IPS-18a (cell line): ENCODE data around the gene ITCH.

Experiments
- H3K27ac ChIP-seq: one replicate; pipeline ENCODE4 v1.5.1; 2013; ENCODE audit warnings: low read length
- H3K27me3 ChIP-seq: one replicate; pipeline ENCODE4 v1.6.1; 2013; ENCODE audit warnings: mild to moderate bottlenecking, low read length; ENCODE audit not compliant: control insufficient read depth, insufficient read depth
- H3K36me3 ChIP-seq: one replicate; pipeline ENCODE4 v1.6.1; 2013; ENCODE audit warnings: low read depth, low read length; ENCODE audit not compliant: control insufficient read depth
- H3K4me1 ChIP-seq: one replicate; pipeline ENCODE4 v1.6.1; 2013; ENCODE audit warnings: low read depth, low read length; ENCODE audit not compliant: control insufficient read depth
- H3K4me3 ChIP-seq: one replicate; pipeline ENCODE4 v1.5.1; 2013; ENCODE audit warnings: low read length
- H3K9ac ChIP-seq: one replicate; pipeline ENCODE4 v1.6.1; 2013; ENCODE audit warnings: mild to moderate bottlenecking, low read length, moderate library complexity
- H3K9me3 ChIP-seq: one replicate; pipeline ENCODE4 v1.6.1; 2013; ENCODE audit warnings: low read depth, low read length; ENCODE audit not compliant: control insufficient read depth

The ITCH gene

GRCh38 chr20:34557936-34558319 lies 194.9 kb downstream of the ITCH start:
- Histone ChIP-seq H3K9me3 (no peaks in the 10 kb centered on the region), H3K4me1 (no peaks in the 10 kb centered on the region), H3K36me3 (no peaks in the 10 kb centered on the region), H3K9ac (peak overlapping the region; percentile 18), H3K27me3 (no peaks in the 10 kb centered on the region), H3K27ac (no peak overlapping the region), H3K4me3 (peak overlapping the region; percentile 61)

GRCh38 chr20:34558320-34559218 lies 195.5 kb downstream of the ITCH start, which contains the start of gene MAP1LC3A:
Gene MAP1LC3A, plus strand, starts transcription at chr20:34558718. Its CDS starts 151 bp downstream, at chr20:34558869.
- H3K9ac ChIP-seq = peak within 1 kb of the TSS; percentile 28
- H3K9me3 ChIP-seq = no peaks in the 10 kb centered on the region
- no peaks in the 10 kb centered on the region for H3K4me1 ChIP-seq
- no peaks in the 10 kb centered on the region for H3K36me3 ChIP-seq
- no peaks in the 10 kb centered on the region for H3K27me3 ChIP-seq
- H3K27ac ChIP-seq = no peak within 1 kb of the TSS
- peak within 1 kb of the TSS; percentile 61 for H3K4me3 ChIP-seq

- Histone ChIP-seq H3K9ac (no peak overlapping the region), H3K9me3 (no peaks in the 10 kb centered on the region), H3K4me1 (no peaks in the 10 kb centered on the region), H3K27ac (no peak overlapping the region), H3K4me3 (no peak overlapping the region), H3K36me3 (no peaks in the 10 kb centered on the region), H3K27me3 (no peaks in the 10 kb centered on the region)
Measured at GRCh38 chr20:34559311-34560140, 196.5 kb downstream of the ITCH start.

- Histone ChIP-seq H3K4me1 (no peaks in the 10 kb centered on the region), H3K9ac (no peak overlapping the region), H3K4me3 (no peak overlapping the region), H3K27me3 (no peaks in the 10 kb centered on the region), H3K9me3 (no peaks in the 10 kb centered on the region), H3K27ac (no peak overlapping the region), H3K36me3 (no peaks in the 10 kb centered on the region)
Measured at GRCh38 chr20:34560141-34560523, 197.1 kb downstream of the ITCH start.

- H3K4me3 ChIP-seq = no peak overlapping the region
- H3K36me3 ChIP-seq = no peaks in the 10 kb centered on the region
- H3K9me3 ChIP-seq = no peaks in the 10 kb centered on the region
- H3K27ac ChIP-seq = no peak overlapping the region
- no peaks in the 10 kb centered on the region for H3K27me3 ChIP-seq
- H3K4me1 ChIP-seq = no peaks in the 10 kb centered on the region
- H3K9ac ChIP-seq = no peak overlapping the region
Measured at GRCh38 chr20:34560614-34561013, 197.5 kb downstream of the ITCH start.
